ENCODE measurements around the gene ELK1.
"Not testable (repeated sequence)": the region's sequence is repeated elsewhere in the genome, so short reads cannot be mapped to it uniquely, and the experiment has no call there.

ELK1 gene

GRCh38 chrX:47611926-47612325, 38.4 kb downstream of the ELK1 start:
- no peak for DNase-seq (ENCODE audit: low spot score)

GRCh38 chrX:47611489-47611888, 38.9 kb downstream of the ELK1 start:
- DNase-seq (ENCODE audit: low spot score), result no peak

GRCh38 chrX:47610511-47610910, 39.9 kb downstream of the ELK1 start:
- DNase-seq (ENCODE audit: low spot score), result no peak

- no peak for DNase-seq (ENCODE audit: low spot score)
Measured at GRCh38 chrX:47608130-47608810, 42.1 kb downstream of the ELK1 start.

GRCh38 chrX:47607091-47607490, 43.3 kb downstream of the ELK1 start:
- no peak for DNase-seq (ENCODE audit: low spot score)

- no peak for DNase-seq (ENCODE audit: low spot score)
Measured at GRCh38 chrX:47605024-47605423, 45.3 kb downstream of the ELK1 start.

GRCh38 chrX:47603125-47603524, 47.2 kb downstream of the ELK1 start:
- DNase-seq (ENCODE audit: low spot score), result not testable (repeated sequence)

GRCh38 chrX:47597222-47597621, 53.1 kb downstream of the ELK1 start:
- no peak for DNase-seq (ENCODE audit: low spot score)

GRCh38 chrX:47596256-47596655, 54.1 kb downstream of the ELK1 start:
- DNase-seq (ENCODE audit: low spot score), result no peak

GRCh38 chrX:47595716-47596251, 54.6 kb downstream of the ELK1 start:
- DNase-seq (ENCODE audit: low spot score), result no peak

- no peak for DNase-seq (ENCODE audit: low spot score)
Measured at GRCh38 chrX:47593522-47593921, 56.8 kb downstream of the ELK1 start.

GRCh38 chrX:47590984-47591383, 59.4 kb downstream of the ELK1 start:
- DNase-seq (ENCODE audit: low spot score), result no peak

- DNase-seq (ENCODE audit: low spot score), result no peak
Measured at GRCh38 chrX:47587906-47588735, 62.2 kb downstream of the ELK1 start.

GRCh38 chrX:47587091-47587891, 63.1 kb downstream of the ELK1 start:
- peak; percentile 59 for DNase-seq (ENCODE audit: low spot score)

GRCh38 chrX:47586043-47586787, 64.1 kb downstream of the ELK1 start:
- DNase-seq (ENCODE audit: low spot score), result no peak
